Esophagus muscularis mucosa (tissue), 3 donors: ENCODE data around the gene EXOSC7.

Experiments
- EP300 ChIP-seq: sonication (generic); formaldehyde crosslinking; IDR thresholded peaks from one replicate; pipeline ENCODE4 v1.6.1; 2017; ENCODE audit warnings: antibody characterized with exemption
- TF ChIP-seq, protein P1 (sequence below), 3 experiments: fragments of 200-600 bp in 2 of 3; fragments of 450-650 bp in 1 of 3; sonication (generic) in 2 of 3; IDR thresholded peaks; one replicate each; pipeline ENCODE4 v1.5.1; 2017 to 2019; ENCODE audit warnings: antibody characterized with exemption in 3 of 3, mild to moderate bottlenecking in 2 of 3, moderate library complexity in 1 of 3

GRCh38 chr3:44930911-44931310 is 45.1 kb upstream of the EXOSC7 start:
- no peak for TF ChIP-seq EP300
- TF ChIP-seq, protein P1, sequence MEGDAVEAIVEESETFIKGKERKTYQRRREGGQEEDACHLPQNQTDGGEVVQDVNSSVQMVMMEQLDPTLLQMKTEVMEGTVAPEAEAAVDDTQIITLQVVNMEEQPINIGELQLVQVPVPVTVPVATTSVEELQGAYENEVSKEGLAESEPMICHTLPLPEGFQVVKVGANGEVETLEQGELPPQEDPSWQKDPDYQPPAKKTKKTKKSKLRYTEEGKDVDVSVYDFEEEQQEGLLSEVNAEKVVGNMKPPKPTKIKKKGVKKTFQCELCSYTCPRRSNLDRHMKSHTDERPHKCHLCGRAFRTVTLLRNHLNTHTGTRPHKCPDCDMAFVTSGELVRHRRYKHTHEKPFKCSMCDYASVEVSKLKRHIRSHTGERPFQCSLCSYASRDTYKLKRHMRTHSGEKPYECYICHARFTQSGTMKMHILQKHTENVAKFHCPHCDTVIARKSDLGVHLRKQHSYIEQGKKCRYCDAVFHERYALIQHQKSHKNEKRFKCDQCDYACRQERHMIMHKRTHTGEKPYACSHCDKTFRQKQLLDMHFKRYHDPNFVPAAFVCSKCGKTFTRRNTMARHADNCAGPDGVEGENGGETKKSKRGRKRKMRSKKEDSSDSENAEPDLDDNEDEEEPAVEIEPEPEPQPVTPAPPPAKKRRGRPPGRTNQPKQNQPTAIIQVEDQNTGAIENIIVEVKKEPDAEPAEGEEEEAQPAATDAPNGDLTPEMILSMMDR (IDR thresholded peaks at IDR 0.05) = no peak
